ENCODE data around the gene NAMPT.

The NAMPT gene

GRCh38 chr7:106270122-106270977 lies 14.4 kb downstream of the NAMPT start:
- peak in 2 of 3 donors; percentile 42 to 46 for DNase-seq

- DNase-seq: peak in 2 of 3 donors; percentile 35 to 45
These were observed 15.4 kb downstream of the NAMPT start for GRCh38 chr7:106269254-106269961.

- no peak for DNase-seq
These were observed 19.6 kb downstream of the NAMPT start for GRCh38 chr7:106265133-106265532.

- DNase-seq: peak in 2 of 3 donors; percentile 74 to 75
These were observed 22.4 kb downstream of the NAMPT start for GRCh38 chr7:106262221-106262881.

GRCh38 chr7:106260136-106260561 lies 24.6 kb downstream of the NAMPT start:
- DNase-seq: no peak

- DNase-seq: no peak
These were observed 26.0 kb downstream of the NAMPT start for GRCh38 chr7:106258789-106259188.

GRCh38 chr7:106257752-106258151 lies 27.0 kb downstream of the NAMPT start:
- peak in 1 of 3 donors; percentile 42 for DNase-seq

- peak in 1 of 3 donors; percentile 38 for DNase-seq
These were observed 28.6 kb downstream of the NAMPT start for GRCh38 chr7:106256144-106256543.

- DNase-seq: peak in 2 of 3 donors; percentile 39 to 48
These were observed 29.5 kb downstream of the NAMPT start for GRCh38 chr7:106255246-106255645.

- DNase-seq: peak; percentile 14 to 57 (median 47)
These were observed 30.2 kb downstream of the NAMPT start for GRCh38 chr7:106254525-106255116.

GRCh38 chr7:106252568-106252967 lies 32.2 kb downstream of the NAMPT start:
- DNase-seq: peak in 2 of 3 donors; percentile 31 to 43

- peak; percentile 20 to 44 (median 28) for DNase-seq
These were observed 35.3 kb downstream of the NAMPT start for GRCh38 chr7:106249488-106249887.

- DNase-seq: peak in 2 of 3 donors; percentile 51 to 73
These were observed 36.2 kb downstream of the NAMPT start for GRCh38 chr7:106248600-106248999.

GRCh38 chr7:106247841-106248240 lies 36.9 kb downstream of the NAMPT start:
- DNase-seq: peak in 2 of 3 donors; percentile 62 to 72

- peak in 2 of 3 donors; percentile 66 to 77 for DNase-seq
These were observed 37.7 kb downstream of the NAMPT start for GRCh38 chr7:106246902-106247711.

GRCh38 chr7:106243893-106244292 lies 40.9 kb downstream of the NAMPT start:
- peak in 1 of 3 donors; percentile 37 for DNase-seq

- no peak for DNase-seq
These were observed 45.4 kb downstream of the NAMPT start for GRCh38 chr7:106239406-106239805.

GRCh38 chr7:106238830-106239229 lies 46.0 kb downstream of the NAMPT start:
- DNase-seq: no peak

- DNase-seq: peak; percentile 24 to 47 (median 28)
These were observed 48.7 kb downstream of the NAMPT start for GRCh38 chr7:106236065-106236464.

GRCh38 chr7:106234425-106234824 lies 50.4 kb downstream of the NAMPT start:
- no peak for DNase-seq

- DNase-seq: no peak
These were observed 52.8 kb downstream of the NAMPT start for GRCh38 chr7:106231856-106232490.

All from suppressor macrophage treated with lipopolysaccharide for 1 hour (primary cell).